HG03378 (cell line): Measurements from ENCODE around the gene CDKN2AIPNL.
"Not testable (repeated sequence)": the region's sequence is repeated elsewhere in the genome, so short reads cannot be mapped to it uniquely, and the experiment has no call there.

Experiments used
- ATAC-seq: cut with Tn5 transposase; IDR thresholded peaks from one replicate; pipeline ENCODE4 v1.9.1; 2021; ENCODE audit warnings: mild to moderate bottlenecking, moderate library complexity; ENCODE audit not compliant: unreplicated experiment

The CDKN2AIPNL gene

GRCh38 chr5:134438721-134439123, 27.0 kb upstream of the CDKN2AIPNL start:
- no peak for ATAC-seq

DNA sequence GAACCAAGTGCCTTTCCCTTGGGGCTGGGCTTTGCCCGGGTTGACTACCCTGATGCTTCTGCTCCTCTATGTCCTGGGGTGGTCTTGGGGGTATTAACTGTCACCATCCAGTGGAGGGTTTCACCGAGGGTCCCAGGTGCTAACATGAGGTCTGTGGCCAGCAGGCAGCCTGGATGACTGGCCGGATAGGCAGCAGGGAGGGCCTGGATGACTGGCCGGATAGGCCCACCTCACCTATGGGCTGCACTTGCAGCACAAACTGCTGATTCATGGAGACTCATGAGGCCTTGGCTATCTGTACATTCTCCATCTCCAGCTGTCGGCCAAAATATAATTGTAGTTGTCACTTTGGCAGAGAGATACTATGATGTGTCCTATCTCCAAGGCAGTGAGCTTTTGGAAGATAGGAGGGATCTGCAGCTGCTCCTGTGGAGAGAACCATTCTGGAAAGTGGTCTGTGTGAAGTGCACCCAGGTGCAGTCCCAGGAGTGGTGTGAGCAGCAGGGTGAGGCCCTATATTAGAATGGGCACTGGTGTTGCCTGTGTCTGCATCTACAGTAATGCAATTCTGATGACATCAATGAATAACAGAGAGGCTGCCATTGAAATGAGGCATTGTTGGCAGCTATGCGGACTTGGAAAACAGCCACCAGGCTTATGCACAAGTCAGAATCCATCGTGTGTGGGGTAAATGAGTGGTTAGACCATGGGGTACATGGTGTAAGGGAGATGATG, 26.3 kb upstream of the CDKN2AIPNL start:
- ATAC-seq = no peak

DNA sequence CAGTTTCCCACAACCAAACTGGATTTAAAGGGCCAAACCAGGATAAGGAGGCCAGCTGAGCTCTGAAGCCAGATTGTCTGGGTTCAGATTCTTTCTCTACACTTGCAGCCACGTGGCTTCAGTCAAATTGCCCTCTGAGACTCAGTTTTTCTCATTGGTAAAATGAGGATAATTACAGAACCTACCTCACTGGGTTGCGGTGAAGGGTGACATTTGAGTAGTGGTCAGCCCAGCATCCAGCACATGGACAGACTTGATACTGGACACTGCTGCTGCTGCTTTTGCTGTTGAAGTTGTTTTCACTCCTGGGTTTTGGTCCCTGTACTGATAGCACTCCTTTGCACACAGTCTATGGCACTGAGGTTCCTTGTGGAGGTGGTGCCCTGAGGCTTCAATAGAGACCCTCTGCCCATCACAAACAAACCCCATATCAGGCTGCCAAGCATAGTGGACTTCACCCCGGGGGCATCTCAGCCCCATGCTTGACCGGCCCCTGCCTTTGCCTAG, 25.7 kb upstream of the CDKN2AIPNL start:
- ATAC-seq = no peak

DNA sequence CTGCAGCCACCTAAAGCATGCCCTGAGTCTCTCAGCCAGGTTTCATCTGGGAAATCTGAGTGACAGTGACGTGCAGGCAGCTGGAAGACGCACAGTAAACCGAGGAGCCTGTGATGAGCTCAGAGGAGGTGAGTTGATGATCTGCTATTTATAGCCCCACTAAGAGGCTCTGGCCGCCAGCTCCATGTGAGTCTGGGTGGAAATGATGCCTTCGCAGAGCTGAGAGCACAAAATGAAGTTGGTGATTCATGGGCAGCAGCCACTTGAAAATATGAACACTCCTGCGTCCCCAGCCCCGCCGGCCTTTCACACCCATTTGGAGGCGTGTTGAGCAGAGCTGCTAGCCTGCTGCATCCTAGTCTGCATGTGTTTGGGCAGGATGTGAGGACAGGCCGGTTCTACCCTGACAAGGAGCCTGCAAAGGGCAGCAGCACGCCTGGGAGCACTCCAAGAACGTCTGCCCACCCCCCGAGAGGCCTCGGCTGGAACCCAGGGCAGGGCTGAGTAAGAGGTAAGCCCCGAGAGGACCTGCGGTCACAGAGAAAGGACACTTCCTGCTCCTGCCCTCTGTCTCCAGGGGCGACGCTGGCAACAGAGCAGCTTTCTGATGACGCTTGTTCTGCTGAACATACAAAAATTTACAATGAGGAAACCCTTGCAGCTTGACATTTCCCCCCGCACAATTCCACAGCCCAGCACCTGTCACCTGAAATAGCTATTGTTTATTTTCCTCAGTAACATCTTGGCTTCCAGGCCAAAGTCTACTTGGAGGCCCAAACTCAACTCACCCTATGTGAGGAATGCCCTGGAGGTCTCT, 25.1 kb upstream of the CDKN2AIPNL start:
- peak; percentile 82 for ATAC-seq

DNA sequence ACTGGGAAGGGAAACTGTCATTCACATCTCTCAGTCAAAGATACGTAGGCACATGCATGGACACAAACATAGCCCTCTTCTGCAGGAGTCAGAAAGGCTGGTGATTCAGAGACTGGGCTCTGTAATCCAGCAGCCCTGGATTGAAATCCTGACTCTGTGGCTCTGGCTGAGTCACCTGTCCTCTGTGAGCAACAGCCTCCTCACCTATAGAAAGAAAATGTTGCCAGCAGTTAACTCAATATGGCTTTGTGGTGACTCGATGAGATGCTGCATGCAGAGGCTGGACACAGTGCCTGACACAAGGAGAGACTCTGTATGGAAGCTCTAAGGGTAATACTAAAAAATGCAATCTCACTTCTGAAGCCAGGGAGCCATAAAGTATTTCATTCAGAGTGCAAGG, 23.9 kb upstream of the CDKN2AIPNL start:
- ATAC-seq = no peak

DNA sequence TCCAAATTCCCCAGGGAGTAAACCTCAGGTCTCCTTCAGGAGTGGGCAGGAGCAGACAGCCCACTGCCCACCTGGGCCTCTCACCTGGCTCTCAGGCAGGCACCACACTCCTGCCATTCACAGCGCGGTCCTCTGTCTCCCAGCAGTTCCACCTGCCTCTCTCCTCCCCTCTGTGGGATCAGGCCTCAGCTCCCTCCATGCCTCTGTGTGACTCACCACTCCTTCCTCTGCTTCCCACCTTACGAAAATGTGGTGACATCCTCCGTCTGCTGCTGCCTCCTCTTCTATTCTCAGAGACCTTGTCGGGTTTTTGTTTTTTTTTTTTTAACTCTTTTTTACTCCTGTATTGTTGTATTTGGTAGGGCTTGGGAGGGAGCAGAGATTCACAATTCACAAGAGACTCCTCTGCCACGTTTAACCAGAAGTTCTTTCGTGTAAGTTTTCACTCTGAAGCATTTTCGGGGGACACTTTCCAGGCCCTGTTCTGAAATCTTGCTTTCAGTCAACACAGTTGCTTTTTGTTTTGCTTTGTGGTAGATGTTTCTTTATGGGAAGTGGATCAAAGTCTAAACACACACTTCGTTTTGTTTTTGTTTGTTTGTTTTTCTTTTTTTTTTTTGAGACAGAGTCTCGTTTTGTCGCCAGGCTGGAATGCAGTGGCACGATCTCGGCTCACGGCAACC, 21.1 kb upstream of the CDKN2AIPNL start:
- no peak for ATAC-seq

DNA sequence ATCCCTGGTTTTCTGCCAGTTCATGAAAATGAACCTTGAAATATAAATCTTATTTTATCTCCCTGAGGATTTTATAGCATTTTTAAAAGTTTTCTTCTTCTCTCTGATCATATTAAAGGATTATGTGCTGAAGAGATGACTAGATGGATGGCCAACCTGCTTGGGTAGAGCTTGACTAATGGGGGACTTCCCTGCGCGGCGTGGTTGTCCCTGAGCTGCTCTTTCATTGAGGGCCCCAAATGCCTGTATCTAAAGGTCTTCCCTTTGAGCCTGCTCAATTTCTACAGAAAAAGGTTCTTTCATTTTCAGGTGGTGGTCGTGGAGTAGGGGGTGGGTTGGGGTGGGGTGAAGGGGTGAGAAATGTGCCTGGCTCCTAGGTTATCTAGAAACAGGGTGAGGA, 20.5 kb upstream of the CDKN2AIPNL start:
- no peak for ATAC-seq

- ATAC-seq = no peak
Observed at GRCh38 chr5:134430001-134430569, 18.4 kb upstream of the CDKN2AIPNL start.

GRCh38 chr5:134427540-134428041, 15.9 kb upstream of the CDKN2AIPNL start:
- no peak for ATAC-seq

DNA sequence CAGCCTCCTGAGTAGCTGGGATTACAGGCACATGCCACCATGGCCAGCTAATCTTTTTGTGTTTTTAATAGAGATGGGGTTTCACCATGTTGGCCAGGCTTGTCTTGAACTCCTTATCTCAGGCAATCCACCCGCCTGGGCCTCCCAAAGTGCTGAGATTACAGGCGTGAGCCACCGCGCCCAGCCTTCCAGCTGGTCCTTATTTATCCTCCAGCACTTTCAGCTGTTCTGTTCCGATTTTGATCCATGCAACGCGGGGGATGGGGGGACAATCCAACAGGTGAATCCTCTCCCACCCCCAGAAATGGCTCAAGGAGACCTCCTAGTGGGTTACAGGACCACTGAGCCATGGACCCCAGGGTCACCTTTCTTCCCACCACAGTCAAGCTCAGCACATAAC, 14.7 kb upstream of the CDKN2AIPNL start:
- ATAC-seq = no peak

GRCh38 chr5:134423376-134423775, 11.7 kb upstream of the CDKN2AIPNL start:
- no peak for ATAC-seq

GRCh38 chr5:134422791-134423365, 11.2 kb upstream of the CDKN2AIPNL start:
- no peak for ATAC-seq

DNA sequence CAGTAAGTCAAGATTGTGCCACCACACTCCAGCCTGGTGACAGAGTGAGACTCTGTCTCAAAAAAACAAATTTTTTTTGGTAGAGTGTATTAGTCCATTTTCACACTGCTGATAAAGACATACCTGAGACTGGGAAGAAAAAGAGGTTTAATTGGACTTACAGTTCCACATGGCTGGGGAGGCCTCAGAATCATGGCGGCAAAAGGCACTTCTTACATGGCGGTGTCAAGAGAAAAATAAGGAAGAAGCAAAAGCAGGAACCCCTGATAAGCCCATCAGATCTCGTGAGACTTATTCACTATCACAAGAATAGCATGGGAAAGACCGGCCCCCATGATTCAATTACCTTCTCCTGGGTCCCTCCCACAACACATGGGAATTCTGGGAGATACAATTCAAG, 9.4 kb upstream of the CDKN2AIPNL start:
- ATAC-seq = not testable (repeated sequence)

DNA sequence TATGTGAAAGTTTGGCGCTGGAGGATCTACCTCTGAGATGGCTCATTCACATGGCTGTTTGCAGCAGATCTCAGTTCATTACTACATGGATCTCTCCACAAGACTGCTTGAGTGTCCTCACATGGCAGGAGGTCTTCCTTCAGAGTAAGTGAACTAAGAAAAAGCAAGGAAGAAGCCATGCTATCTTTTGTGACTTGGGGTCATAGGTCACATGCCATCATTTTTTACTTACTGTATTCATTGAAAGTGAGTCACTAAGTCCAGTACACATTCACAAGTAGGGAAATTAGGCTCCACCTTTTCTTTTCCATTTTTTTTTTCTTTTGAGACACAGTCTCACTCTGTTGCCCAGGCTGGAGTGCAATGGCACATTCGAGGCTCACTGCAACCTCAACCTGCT, 8.7 kb upstream of the CDKN2AIPNL start:
- ATAC-seq = no peak

DNA sequence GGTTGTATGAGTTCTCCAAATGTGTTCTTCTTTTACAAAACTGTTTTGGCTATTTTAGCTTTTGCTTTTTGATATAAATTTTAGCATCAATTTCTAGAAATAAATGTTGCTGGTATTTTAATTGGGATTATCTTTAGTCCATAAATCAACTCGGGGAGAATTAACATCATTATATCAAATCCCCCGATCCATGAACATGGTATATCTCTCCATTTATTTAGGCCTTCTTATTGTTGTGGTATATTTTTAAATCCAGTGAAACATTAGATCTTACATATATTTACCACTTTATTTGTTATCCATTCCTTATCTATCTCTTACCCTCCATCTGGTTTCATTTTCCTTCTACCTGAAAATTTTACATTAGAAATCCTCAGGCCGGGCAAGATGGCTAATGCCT, 7.3 kb upstream of the CDKN2AIPNL start:
- ATAC-seq = no peak

GRCh38 chr5:134417707-134418106, 6.0 kb upstream of the CDKN2AIPNL start:
- no peak for ATAC-seq

DNA sequence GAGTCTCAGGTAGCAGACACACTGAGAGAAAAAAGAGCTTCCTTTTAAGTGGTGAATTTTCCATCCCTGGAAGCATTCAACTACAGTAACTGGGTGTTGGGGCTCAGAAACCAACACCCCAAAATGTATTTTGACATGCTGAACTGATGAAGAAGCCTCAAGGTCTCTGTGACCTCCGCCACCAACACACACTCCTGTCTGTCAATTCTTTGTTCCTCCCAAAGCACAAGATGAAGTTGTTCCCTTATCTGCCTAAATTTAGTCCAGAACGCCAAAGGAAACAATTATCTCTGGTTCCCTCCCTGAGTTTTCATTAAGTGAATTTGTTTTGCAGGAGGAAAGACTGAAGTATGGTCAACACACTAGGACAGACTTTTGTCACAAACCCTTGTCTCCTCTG, 1.4 kb upstream of the CDKN2AIPNL start:
- ATAC-seq = no peak

GRCh38 chr5:134411228-134411545, 494 bp downstream of the CDKN2AIPNL start:
- peak; percentile 6 for ATAC-seq

GRCh38 chr5:134410822-134411221, 859 bp downstream of the CDKN2AIPNL start:
- ATAC-seq = no peak

DNA sequence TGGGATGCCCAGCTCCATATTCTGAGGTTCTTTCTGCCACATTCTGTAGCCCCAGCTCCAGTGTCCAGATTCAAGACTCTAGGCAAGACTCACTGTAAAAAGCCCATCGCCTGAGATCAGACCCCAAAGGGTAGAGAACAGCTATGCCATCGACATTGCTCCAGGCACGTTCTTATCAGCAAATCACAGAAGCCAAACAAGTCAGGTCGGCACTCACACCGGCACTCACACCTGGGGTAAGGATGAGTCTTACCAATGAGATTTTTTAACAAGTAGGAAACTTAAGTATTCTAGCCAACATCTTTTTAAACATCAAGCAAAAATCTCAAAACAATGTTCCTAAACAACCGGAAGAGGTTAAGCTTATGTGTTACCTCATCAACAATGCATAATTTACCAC, 2.4 kb downstream of the CDKN2AIPNL start:
- ATAC-seq = no peak

GRCh38 chr5:134406390-134406789, 5.3 kb downstream of the CDKN2AIPNL start:
- ATAC-seq = no peak
